ENCODE data around the gene RPN1. TPM values are rescaled to one million over a fixed set of nuclear protein-coding genes. Genes with fewer than 3 reads are reported as not detected.
"Not testable (repeated sequence)": the region's sequence is repeated elsewhere in the genome, so short reads cannot be mapped to it uniquely, and the experiment has no call there.

Gene RPN1
- total and polyA plus RNA-seq, 2 donors (not counting 3 experiments of a cell fraction or from before 2014, with no cell fraction given): 250 to 266 TPM

DNA sequence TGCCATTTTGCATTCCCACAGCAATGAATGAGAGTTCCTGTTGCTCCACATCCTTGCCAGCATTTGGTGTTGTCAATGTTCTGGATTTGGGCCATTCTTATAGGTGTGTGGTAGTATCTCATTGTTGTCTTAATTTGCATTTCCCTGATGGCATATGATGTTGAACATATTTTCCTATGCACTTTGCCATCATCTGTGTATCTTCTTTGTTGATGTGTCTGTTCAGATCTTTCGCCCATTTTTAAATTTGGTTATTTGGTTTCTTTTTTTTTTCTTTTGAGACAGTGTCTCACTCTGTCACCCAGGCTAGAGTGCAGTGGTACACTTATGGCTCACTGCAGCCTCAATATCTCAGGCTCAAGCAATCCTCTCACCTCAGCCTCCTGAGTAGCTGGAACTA lies 60.6 kb downstream of the RPN1 start:
- H2AFZ ChIP-seq (ENCODE audit: low read depth, low read length); DNase-seq (ENCODE audit: low read depth, low spot score); H3K4me1 ChIP-seq (ENCODE audit: control insufficient read depth, extremely low read depth, insufficient read depth, low read length); H3K36me3 ChIP-seq (ENCODE audit: control insufficient read depth in 2 of 2, extremely low read depth in 1 of 2, insufficient read depth in 2 of 2, low read length in 2 of 2); FAIRE-seq; H3K79me2 ChIP-seq (ENCODE audit: control insufficient read depth, insufficient read depth, low read length); H3K9ac ChIP-seq (replicated peaks; ENCODE audit: extremely low read depth, insufficient read depth, low read length); BruUV-seq (replicated peaks); H3K27ac ChIP-seq (ENCODE audit: insufficient read depth, low read depth, low read length); H3K9me1 ChIP-seq (replicated peaks; ENCODE audit: control insufficient read depth, extremely low read depth, insufficient read depth, low read length); H3K9me3 ChIP-seq (replicated peaks; ENCODE audit: control insufficient read depth, insufficient read depth, low read length); H4K20me1 ChIP-seq (replicated peaks; ENCODE audit: control insufficient read depth, extremely low read depth, insufficient read depth, low read length); H3K4me3 ChIP-seq (replicated peaks in 1 of 3; ENCODE audit: insufficient read depth in 1 of 3, low read depth in 1 of 3, low read length in 3 of 3); POLR2A ChIA-PET; H3K27me3 ChIP-seq (ENCODE audit: control insufficient read depth in 2 of 2, insufficient read depth in 2 of 2, low read length in 2 of 2); H3K4me2 ChIP-seq (ENCODE audit: insufficient read depth, low read length): not testable (repeated sequence)
- intact Hi-C loops (cut with micrococcal nuclease): loop anchor here (10.0 kb wide), 1 partner anchor 265 kb away; no protein-coding TSS in a partner anchor
- dilution Hi-C loops (cut with MboI; ENCODE audit: extremely low pct_ligation_motif_present, low sequenced_read_pairs): loop anchor here (25.0 kb wide), 1 partner anchor 153 kb away; no protein-coding TSS in a partner anchor
- CTCF ChIA-PET: interaction anchor here (0.8 to 2.5 kb wide), 2 partner anchors 17 to 18 kb away, joined by 3 to 13 read pairs; no protein-coding TSS in a partner anchor

DNA sequence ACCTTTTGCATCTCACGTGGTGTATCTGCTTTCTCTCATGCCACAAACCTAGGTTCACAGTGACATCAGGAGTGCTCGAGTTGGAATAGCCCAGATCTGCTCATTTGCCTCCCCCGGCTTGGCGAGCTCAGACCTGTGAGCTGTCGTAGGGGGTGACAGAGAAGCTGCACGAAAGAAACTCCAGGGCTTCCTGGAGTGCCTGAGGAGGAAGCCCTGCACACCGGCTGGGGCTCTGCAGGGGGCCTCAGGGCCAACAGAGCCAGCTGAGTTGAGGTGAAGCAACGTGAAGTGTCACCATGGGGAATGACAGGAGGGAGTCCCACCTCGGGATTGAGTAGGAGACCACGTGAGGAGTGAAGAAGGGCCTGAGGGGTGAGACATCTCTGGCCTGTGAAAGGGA lies 62.5 kb downstream of the RPN1 start:
- BruUV-seq (replicated peaks): no TSS peak
- Histone ChIP-seq H3K4me1 (ENCODE audit: control insufficient read depth, extremely low read depth, insufficient read depth, low read length) (peaks cover 3% of the 10 kb centered on the region), H3K36me3 (ENCODE audit: control insufficient read depth in 2 of 2, extremely low read depth in 1 of 2, insufficient read depth in 2 of 2, low read length in 2 of 2) (no peaks in the 10 kb centered on the region), H3K4me3 (replicated peaks in 1 of 3; ENCODE audit: insufficient read depth in 1 of 3, low read depth in 1 of 3, low read length in 3 of 3) (no peak overlapping the region), H3K4me2 (ENCODE audit: insufficient read depth, low read length) (no peak overlapping the region), H3K27ac (ENCODE audit: insufficient read depth, low read depth, low read length) (no peak overlapping the region), H3K9ac (replicated peaks; ENCODE audit: extremely low read depth, insufficient read depth, low read length) (no peak overlapping the region), H3K27me3 (ENCODE audit: control insufficient read depth in 2 of 2, insufficient read depth in 2 of 2, low read length in 2 of 2) (peaks cover 0 to 5% of the 10 kb centered on the region in 2 experiments), H3K79me2 (ENCODE audit: control insufficient read depth, insufficient read depth, low read length) (no peaks in the 10 kb centered on the region), H3K9me1 (replicated peaks; ENCODE audit: control insufficient read depth, extremely low read depth, insufficient read depth, low read length) (no peaks in the 10 kb centered on the region), H4K20me1 (replicated peaks; ENCODE audit: control insufficient read depth, extremely low read depth, insufficient read depth, low read length) (no peaks in the 10 kb centered on the region), H2AFZ (ENCODE audit: low read depth, low read length) (no peak overlapping the region), H3K9me3 (replicated peaks; ENCODE audit: control insufficient read depth, insufficient read depth, low read length) (no peaks in the 10 kb centered on the region)
- FAIRE-seq (no peak), DNase-seq (ENCODE audit: low read depth, low spot score) (no peak)
- intact Hi-C loops (cut with micrococcal nuclease) (loop anchor here (10.0 kb wide), 1 partner anchor 263 kb away; no protein-coding TSS in a partner anchor), dilution Hi-C loops (cut with MboI; ENCODE audit: extremely low pct_ligation_motif_present, low sequenced_read_pairs) (loop anchor here (25.0 kb wide), 1 partner anchor 151 kb away; no protein-coding TSS in a partner anchor)
- TF ChIP-seq, protein P1, sequence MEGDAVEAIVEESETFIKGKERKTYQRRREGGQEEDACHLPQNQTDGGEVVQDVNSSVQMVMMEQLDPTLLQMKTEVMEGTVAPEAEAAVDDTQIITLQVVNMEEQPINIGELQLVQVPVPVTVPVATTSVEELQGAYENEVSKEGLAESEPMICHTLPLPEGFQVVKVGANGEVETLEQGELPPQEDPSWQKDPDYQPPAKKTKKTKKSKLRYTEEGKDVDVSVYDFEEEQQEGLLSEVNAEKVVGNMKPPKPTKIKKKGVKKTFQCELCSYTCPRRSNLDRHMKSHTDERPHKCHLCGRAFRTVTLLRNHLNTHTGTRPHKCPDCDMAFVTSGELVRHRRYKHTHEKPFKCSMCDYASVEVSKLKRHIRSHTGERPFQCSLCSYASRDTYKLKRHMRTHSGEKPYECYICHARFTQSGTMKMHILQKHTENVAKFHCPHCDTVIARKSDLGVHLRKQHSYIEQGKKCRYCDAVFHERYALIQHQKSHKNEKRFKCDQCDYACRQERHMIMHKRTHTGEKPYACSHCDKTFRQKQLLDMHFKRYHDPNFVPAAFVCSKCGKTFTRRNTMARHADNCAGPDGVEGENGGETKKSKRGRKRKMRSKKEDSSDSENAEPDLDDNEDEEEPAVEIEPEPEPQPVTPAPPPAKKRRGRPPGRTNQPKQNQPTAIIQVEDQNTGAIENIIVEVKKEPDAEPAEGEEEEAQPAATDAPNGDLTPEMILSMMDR (IDR thresholded peaks at IDR 0.05; ENCODE audit: extremely low read depth in 1 of 2, insufficient read depth in 1 of 2, low read depth in 1 of 2, low read length in 2 of 2): no peak
- ChIA-PET POLR2A (no interaction called here), CTCF (interaction anchor here (1.0 to 1.3 kb wide), 2 partner anchors 12 to 21 kb away, joined by 3 to 4 read pairs; no protein-coding TSS in a partner anchor)
